ENCODE data around the gene LINGO1. TPM values are rescaled to one million over a fixed set of nuclear protein-coding genes. Genes with fewer than 3 reads are reported as not detected.

LINGO1 gene, protein sequence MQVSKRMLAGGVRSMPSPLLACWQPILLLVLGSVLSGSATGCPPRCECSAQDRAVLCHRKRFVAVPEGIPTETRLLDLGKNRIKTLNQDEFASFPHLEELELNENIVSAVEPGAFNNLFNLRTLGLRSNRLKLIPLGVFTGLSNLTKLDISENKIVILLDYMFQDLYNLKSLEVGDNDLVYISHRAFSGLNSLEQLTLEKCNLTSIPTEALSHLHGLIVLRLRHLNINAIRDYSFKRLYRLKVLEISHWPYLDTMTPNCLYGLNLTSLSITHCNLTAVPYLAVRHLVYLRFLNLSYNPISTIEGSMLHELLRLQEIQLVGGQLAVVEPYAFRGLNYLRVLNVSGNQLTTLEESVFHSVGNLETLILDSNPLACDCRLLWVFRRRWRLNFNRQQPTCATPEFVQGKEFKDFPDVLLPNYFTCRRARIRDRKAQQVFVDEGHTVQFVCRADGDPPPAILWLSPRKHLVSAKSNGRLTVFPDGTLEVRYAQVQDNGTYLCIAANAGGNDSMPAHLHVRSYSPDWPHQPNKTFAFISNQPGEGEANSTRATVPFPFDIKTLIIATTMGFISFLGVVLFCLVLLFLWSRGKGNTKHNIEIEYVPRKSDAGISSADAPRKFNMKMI
- total RNA-seq (0.32 and 0.33 TPM in 2 replicates), polyA plus RNA-seq (0.15 and 0.30 TPM in 2 replicates), polyA minus RNA-seq (0.25 and 0.70 TPM in 2 replicates), Bru-seq, nascent RNA (percentile 2 among the genes with signal in this experiment), BruChase-seq, experiment 1, labeled RNA remaining after a 6-hour chase (percentile 3 among the genes with signal in this experiment), BruChase-seq, experiment 2, labeled RNA remaining after a 2-hour chase (not detected)
- polyA plus RNA-seq (2011; cell fraction: cytosol; rRNA removed) = 0.18 and 0.21 TPM in 2 replicates
- not detected in 2 replicates for polyA plus RNA-seq (2011; cell fraction: nucleus; rRNA removed)
- polyA plus RNA-seq (2012) = 0.99 and 2.0 TPM in 2 replicates
- not detected for polyA minus RNA-seq (2011; cell fraction: cytosol; rRNA and poly(A)+ RNA removed)
- not detected in 2 replicates for polyA minus RNA-seq (2011; cell fraction: nucleus; rRNA and poly(A)+ RNA removed)
- long read RNA-seq = 0 reads

DNA sequence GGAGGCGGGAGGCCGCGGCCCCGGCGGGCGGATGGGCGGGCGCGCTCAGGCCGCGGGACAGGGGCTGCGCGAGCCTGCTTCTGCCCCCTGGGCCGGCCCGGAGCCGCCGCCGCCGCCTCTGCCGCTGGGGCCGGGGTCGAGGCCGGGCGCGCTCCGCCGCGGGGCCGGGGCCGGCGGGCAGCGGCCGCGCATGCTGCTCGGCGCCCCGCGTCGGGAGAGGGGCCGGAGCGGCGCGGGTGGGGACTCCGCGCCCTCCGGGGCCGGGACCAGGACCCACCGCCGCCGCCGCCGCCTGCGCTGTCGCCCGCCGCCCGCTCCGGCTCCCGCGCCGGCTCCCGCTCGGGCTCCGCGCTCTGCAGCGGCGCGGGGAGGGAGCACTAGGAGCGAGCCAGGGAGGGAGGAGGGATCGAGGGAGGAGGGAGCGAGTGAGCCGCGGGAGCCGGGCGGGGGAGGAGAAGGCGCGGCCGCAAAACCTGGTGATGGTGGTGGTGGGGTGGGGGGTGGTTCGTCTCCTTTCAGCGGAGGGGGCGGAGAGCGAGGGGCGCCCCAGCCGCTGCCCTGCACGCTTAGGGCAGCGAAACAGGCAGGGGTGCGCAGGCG, at the start of gene LINGO1:
LINGO1 (minus strand) TSS at position 379 of the 600 bp plus-strand sequence. CDS start 597 bp downstream, outside the sequence.
- no peaks in the 10 kb centered on the region for H3K9me3 ChIP-seq (replicated peaks; ENCODE audit: control insufficient read depth, insufficient read depth, low read length)
- peak within 1 kb of the TSS in 2 of 3 experiments; percentile 9 to 37 for H3K4me3 ChIP-seq (replicated peaks in 1 of 3; ENCODE audit: insufficient read depth in 1 of 3, low read depth in 1 of 3, low read length in 3 of 3)
- H2AFZ ChIP-seq (ENCODE audit: low read depth, low read length) = peak within 1 kb of the TSS; percentile 83
- peak within 1 kb of the TSS; percentile 45 for H3K4me2 ChIP-seq (ENCODE audit: insufficient read depth, low read length)
- no TSS peak for BruUV-seq (replicated peaks)
- FAIRE-seq (no peak), DNase-seq (ENCODE audit: low read depth, low spot score) (no peak)
- no peaks in the 10 kb centered on the region for H3K36me3 ChIP-seq (ENCODE audit: control insufficient read depth in 2 of 2, extremely low read depth in 1 of 2, insufficient read depth in 2 of 2, low read length in 2 of 2)
- no peaks in the 10 kb centered on the region for H4K20me1 ChIP-seq (replicated peaks; ENCODE audit: control insufficient read depth, extremely low read depth, insufficient read depth, low read length)
- H3K27ac ChIP-seq (ENCODE audit: insufficient read depth, low read depth, low read length) = no peak within 1 kb of the TSS
- no peaks in the 10 kb centered on the region for H3K9me1 ChIP-seq (replicated peaks; ENCODE audit: control insufficient read depth, extremely low read depth, insufficient read depth, low read length)
- dilution Hi-C loops (cut with MboI; ENCODE audit: extremely low pct_ligation_motif_present, low sequenced_read_pairs) (no loop called here), intact Hi-C loops (cut with micrococcal nuclease) (loop anchor here (1.0 to 10.0 kb wide), 4 partner anchors 152 to 525 kb away; no protein-coding TSS in a partner anchor)
- H3K79me2 ChIP-seq (ENCODE audit: control insufficient read depth, insufficient read depth, low read length) = no peaks in the 10 kb centered on the region
- H3K27me3 ChIP-seq (ENCODE audit: control insufficient read depth in 2 of 2, insufficient read depth in 2 of 2, low read length in 2 of 2) = peaks cover 41 to 45% of the 10 kb centered on the region in 2 experiments
- H3K4me1 ChIP-seq (ENCODE audit: control insufficient read depth, extremely low read depth, insufficient read depth, low read length) = peaks cover 3% of the 10 kb centered on the region
- H3K9ac ChIP-seq (replicated peaks; ENCODE audit: extremely low read depth, insufficient read depth, low read length) = no peak within 1 kb of the TSS
- CTCF ChIA-PET = interaction anchor here (0.6 to 5.9 kb wide), 48 partner anchors 9 to 665 kb away, joined by 3 to 116 read pairs (median 4); no protein-coding TSS in a partner anchor
- TF ChIP-seq EZH2 (IDR thresholded peaks at IDR 0.05; ENCODE audit: borderline replicate concordance, low read depth, low read length, severe bottlenecking) (peak; percentile 31), GATA2 (IDR thresholded peaks at IDR 0.05; ENCODE audit: insufficient read depth, insufficient read length, low read depth, low read length) (no peak)
- POLR2A ChIA-PET = interaction anchor here (0.5 kb wide), 1 partner anchor 36 kb away, joined by 4 read pairs; no protein-coding TSS in a partner anchor

Data from endothelial cell of umbilical vein (primary cell).